Thymus (tissue), 11 donors: ENCODE data around the gene MUC20. TPM values are rescaled to one million over a fixed set of nuclear protein-coding genes. Genes with fewer than 3 reads are reported as not detected.

ENCODE experiments used
- DNase-seq, 9 donors: peaks; one replicate each; pipeline ENCODE4 v3.0.0-alpha.2; 2013; ENCODE audit warnings: low spot score in 9 of 9, low read depth in 6 of 9, missing footprints in 1 of 9
- H3K27ac ChIP-seq, 2 donors: one replicate each; pipeline ENCODE4 v1.5.1; 2013; ENCODE audit warnings: control low read depth in 1 of 2, low read depth in 1 of 2, low read length in 1 of 2, mild to moderate bottlenecking in 1 of 2, moderate library complexity in 1 of 2
- H3K27me3 ChIP-seq, 2 donors: one replicate each; pipeline ENCODE4 v1.5.1; 2013; ENCODE audit warnings: low read length in 1 of 2; ENCODE audit not compliant: control insufficient read depth in 2 of 2, insufficient read depth in 1 of 2
- H3K36me3 ChIP-seq, 2 donors: one replicate each; pipeline ENCODE4 v1.5.1; 2013; ENCODE audit warnings: low read length in 1 of 2, mild to moderate bottlenecking in 1 of 2, moderate library complexity in 1 of 2; ENCODE audit not compliant: control insufficient read depth in 2 of 2, insufficient read depth in 2 of 2
- H3K4me1 ChIP-seq, 2 donors: one replicate each; pipeline ENCODE4 v1.5.1; 2013; ENCODE audit warnings: low read length in 2 of 2; ENCODE audit not compliant: control insufficient read depth in 2 of 2, insufficient read depth in 2 of 2
- H3K4me3 ChIP-seq, 2 donors: one replicate each; pipeline ENCODE4 v1.5.1; 2013; ENCODE audit warnings: low read length in 2 of 2, control low read depth in 1 of 2, mild to moderate bottlenecking in 1 of 2
- H3K9me3 ChIP-seq, 2 donors: one replicate each; pipeline ENCODE4 v1.5.1; 2013; ENCODE audit warnings: low read length in 1 of 2, mild to moderate bottlenecking in 1 of 2; ENCODE audit not compliant: control insufficient read depth in 2 of 2, insufficient read depth in 1 of 2
- WGBS: extraction: QIAGEN DNeasy Blood & Tissue Kit; methylation state at CpG from one replicate; pipeline ENCODE4 v1.1.7; 2013; 5-methylcytosine and 5-hydroxymethylcytosine counted together
- polyA plus RNA-seq: library from polyadenylated mRNA; stranded (reverse); fragments of 200-250 nt; gene quantifications from one replicate; pipeline ENCODE4 v1.2.3, GENCODE V29; 2013
- total RNA-seq: library from RNA; stranded (reverse); fragments of 120-200 nt; gene quantifications from one replicate; pipeline ENCODE4 v1.2.4, GENCODE V29; 2013
- donor health status: healthy.

MUC20 gene
- total and polyA plus RNA-seq, 2 donors, result 1.2 to 5.7 TPM

GRCh38 chr3:195762611-195763010 lies 41.8 kb downstream of the MUC20 start:
- 92% methylated on average over 43 of the region's 43 CpGs for WGBS
- Histone ChIP-seq H3K27me3 (peaks cover 0 to 63% of the 10 kb centered on the region in 2 donors), H3K4me1 (peaks cover 0 to 9% of the 10 kb centered on the region in 2 donors), H3K4me3 (no peak overlapping the region), H3K9me3 (peaks cover 0 to 15% of the 10 kb centered on the region in 2 donors), H3K27ac (no peak overlapping the region), H3K36me3 (no peaks in the 10 kb centered on the region)
- no peak for DNase-seq

GRCh38 chr3:195763076-195763830 lies 42.5 kb downstream of the MUC20 start:
- WGBS, result 86% methylated on average over 28 of the region's 28 CpGs
- no peaks in the 10 kb centered on the region for H3K36me3 ChIP-seq
- H3K27ac ChIP-seq, result no peak overlapping the region
- peaks cover 0 to 57% of the 10 kb centered on the region in 2 donors for H3K27me3 ChIP-seq
- peaks cover 0 to 5% of the 10 kb centered on the region in 2 donors for H3K4me1 ChIP-seq
- no peak for DNase-seq
- H3K9me3 ChIP-seq, result peaks cover 0 to 15% of the 10 kb centered on the region in 2 donors
- no peak overlapping the region for H3K4me3 ChIP-seq

GRCh38 chr3:195763843-195764825 lies 43.4 kb downstream of the MUC20 start:
- Histone ChIP-seq H3K4me1 (peaks cover 0 to 5% of the 10 kb centered on the region in 2 donors), H3K9me3 (peaks cover 0 to 15% of the 10 kb centered on the region in 2 donors), H3K27ac (no peak overlapping the region), H3K4me3 (no peak overlapping the region), H3K36me3 (no peaks in the 10 kb centered on the region), H3K27me3 (peaks cover 0 to 53% of the 10 kb centered on the region in 2 donors)
- 86% methylated on average over 26 of the region's 26 CpGs for WGBS
- DNase-seq, result no peak

GRCh38 chr3:195764961-195765706 lies 44.4 kb downstream of the MUC20 start:
- Histone ChIP-seq H3K27me3 (peaks cover 0 to 49% of the 10 kb centered on the region in 2 donors), H3K4me3 (no peak overlapping the region), H3K9me3 (peaks cover 0 to 15% of the 10 kb centered on the region in 2 donors), H3K36me3 (no peaks in the 10 kb centered on the region), H3K4me1 (peaks cover 0 to 5% of the 10 kb centered on the region in 2 donors), H3K27ac (no peak overlapping the region)
- 97% methylated on average over 28 of the region's 28 CpGs for WGBS
- no peak for DNase-seq

- Histone ChIP-seq H3K4me3 (no peak overlapping the region), H3K36me3 (no peaks in the 10 kb centered on the region), H3K9me3 (peaks cover 0 to 11% of the 10 kb centered on the region in 2 donors), H3K27ac (no peak overlapping the region), H3K4me1 (peaks cover 0 to 2% of the 10 kb centered on the region in 2 donors), H3K27me3 (peaks cover 0 to 34% of the 10 kb centered on the region in 2 donors)
- DNase-seq, result no peak
- WGBS, result 97% methylated on average over 14 of the region's 14 CpGs
Measured at GRCh38 chr3:195766671-195767070, 45.9 kb downstream of the MUC20 start.

- no peak overlapping the region for H3K27ac ChIP-seq
- H3K4me3 ChIP-seq, result no peak overlapping the region
- DNase-seq, result no peak
- H3K4me1 ChIP-seq, result no peaks in the 10 kb centered on the region
- WGBS, result 78% methylated on average over 10 of the region's 10 CpGs
- peaks cover 0 to 26% of the 10 kb centered on the region in 2 donors for H3K27me3 ChIP-seq
- H3K36me3 ChIP-seq, result no peaks in the 10 kb centered on the region
- peaks cover 0 to 6% of the 10 kb centered on the region in 2 donors for H3K9me3 ChIP-seq
Measured at GRCh38 chr3:195767792-195768191, 47.0 kb downstream of the MUC20 start.

GRCh38 chr3:195768414-195768813 lies 47.6 kb downstream of the MUC20 start:
- H3K4me1 ChIP-seq, result no peaks in the 10 kb centered on the region
- H3K36me3 ChIP-seq, result no peaks in the 10 kb centered on the region
- WGBS, result 92% methylated on average over 6 of the region's 6 CpGs
- H3K9me3 ChIP-seq, result peaks cover 0 to 6% of the 10 kb centered on the region in 2 donors
- peaks cover 0 to 19% of the 10 kb centered on the region in 2 donors for H3K27me3 ChIP-seq
- no peak overlapping the region for H3K4me3 ChIP-seq
- DNase-seq, result no peak
- no peak overlapping the region for H3K27ac ChIP-seq

GRCh38 chr3:195768831-195769303 lies 48.1 kb downstream of the MUC20 start:
- H3K4me1 ChIP-seq, result no peaks in the 10 kb centered on the region
- H3K4me3 ChIP-seq, result no peak overlapping the region
- 90% methylated on average over 17 of the region's 17 CpGs for WGBS
- peaks cover 0 to 15% of the 10 kb centered on the region in 2 donors for H3K27me3 ChIP-seq
- no peaks in the 10 kb centered on the region for H3K36me3 ChIP-seq
- peaks cover 0 to 6% of the 10 kb centered on the region in 2 donors for H3K9me3 ChIP-seq
- no peak overlapping the region for H3K27ac ChIP-seq
- no peak for DNase-seq
